IPS DF 4.7 (cell line): Measurements from ENCODE around the gene RELL1.

Experiments used
- DNase-seq: peaks from one replicate; pipeline ENCODE4 v3.0.0-alpha.2; 2013; ENCODE audit warnings: low spot score; ENCODE audit errors: extremely low read depth

The RELL1 gene

GRCh38 chr4:37686373-37687193 lies at the start of gene RELL1:
TSS of gene RELL1 (minus strand) at chr4:37686376. CDS start at chr4:37686287, 89 bp downstream.
- DNase-seq: peak; percentile 89

GRCh38 chr4:37735578-37735977 lies 49.4 kb upstream of the RELL1 start:
- no peak for DNase-seq

- DNase-seq: no peak
These were observed 48.8 kb upstream of the RELL1 start for GRCh38 chr4:37734989-37735388.

- no peak for DNase-seq
These were observed 47.2 kb upstream of the RELL1 start for GRCh38 chr4:37733240-37733867.

GRCh38 chr4:37732526-37733186 lies 46.5 kb upstream of the RELL1 start:
- DNase-seq: no peak

- no peak for DNase-seq
These were observed 43.5 kb upstream of the RELL1 start for GRCh38 chr4:37729649-37730004.

- DNase-seq: no peak
These were observed 41.9 kb upstream of the RELL1 start for GRCh38 chr4:37728064-37728463.

- no peak for DNase-seq
These were observed 41.5 kb upstream of the RELL1 start for GRCh38 chr4:37727635-37728034.

GRCh38 chr4:37726666-37727065 lies 40.5 kb upstream of the RELL1 start:
- no peak for DNase-seq

GRCh38 chr4:37725718-37726117 lies 39.5 kb upstream of the RELL1 start:
- no peak for DNase-seq

GRCh38 chr4:37723067-37723466 lies 36.9 kb upstream of the RELL1 start:
- DNase-seq: no peak

- no peak for DNase-seq
These were observed 35.9 kb upstream of the RELL1 start for GRCh38 chr4:37721995-37722638.

GRCh38 chr4:37719021-37719420 lies 32.8 kb upstream of the RELL1 start:
- no peak for DNase-seq

GRCh38 chr4:37717576-37717975 lies 31.4 kb upstream of the RELL1 start:
- DNase-seq: no peak

GRCh38 chr4:37715889-37716402 lies 29.8 kb upstream of the RELL1 start:
- no peak for DNase-seq

GRCh38 chr4:37710491-37710890 lies 24.3 kb upstream of the RELL1 start:
- no peak for DNase-seq

GRCh38 chr4:37706032-37706431 lies 19.9 kb upstream of the RELL1 start:
- DNase-seq: no peak

GRCh38 chr4:37705571-37705970 lies 19.4 kb upstream of the RELL1 start:
- no peak for DNase-seq

GRCh38 chr4:37699868-37700481 lies 13.8 kb upstream of the RELL1 start:
- no peak for DNase-seq

- DNase-seq: no peak
These were observed 11.4 kb upstream of the RELL1 start for GRCh38 chr4:37697566-37697965.

GRCh38 chr4:37693450-37694190 lies 7.4 kb upstream of the RELL1 start:
- no peak for DNase-seq
